OCI-LY7 (cell line): ENCODE data around the gene SLC1A4. TPM values are rescaled to one million over a fixed set of nuclear protein-coding genes. Genes with fewer than 3 reads are reported as not detected.

Experiments used
- BruUV-seq: library from RNA; stranded (reverse); fragments of 400-500 nt; replicated peaks from 2 replicates; lab custom pipeline; 2021; lab: Mats Ljungman, UMichigan
- CTCF ChIA-PET: fragments of 300-600 bp; sonication (Branson Sonifier 250); formaldehyde crosslinking; loops from one replicate; lab custom pipeline; 2022; ENCODE audit warnings: antibody characterized with exemption; ENCODE audit not compliant: unreplicated experiment; lab: Charles Lee
- POLR2A ChIA-PET: fragments of 300-600 bp; sonication (Branson Sonifier 250); formaldehyde crosslinking; loops from one replicate; lab custom pipeline; 2022; ENCODE audit warnings: antibody characterized with exemption; lab: Charles Lee
- DNase-seq: peaks from one replicate; pipeline ENCODE4 v3.0.0-alpha.2; 2015; ENCODE audit warnings: low spot score
- H2AFZ ChIP-seq: fragments of 200-600 bp; sonication (generic), shearing (Covaris generic); 2 replicates; pipeline ENCODE4 v1.6.1; 2014; ENCODE audit warnings: mild to moderate bottlenecking, antibody characterized with exemption, low read length, moderate library complexity
- H3K27ac ChIP-seq: fragments of 200-600 bp; sonication (generic); 2 replicates; pipeline ENCODE4 v1.5.1; 2014; ENCODE audit warnings: mixed run types, low read depth, mild to moderate bottlenecking, moderate library complexity, low read length, inconsistent platforms; ENCODE audit not compliant: poor library complexity, severe bottlenecking
- H3K36me3 ChIP-seq: fragments of 200-600 bp; sonication (generic); 2 replicates; pipeline ENCODE4 v1.6.1; 2014; ENCODE audit warnings: mild to moderate bottlenecking, antibody characterized with exemption, low read length, moderate library complexity, mixed read lengths; ENCODE audit not compliant: insufficient read depth
- H3K4me1 ChIP-seq: fragments of 200-600 bp; sonication (generic); 2 replicates; pipeline ENCODE4 v1.5.1; 2014; ENCODE audit warnings: mild to moderate bottlenecking, low read length; ENCODE audit not compliant: insufficient read depth, poor library complexity, severe bottlenecking
- H3K4me2 ChIP-seq: fragments of 200-600 bp; sonication (generic); 2 replicates; pipeline ENCODE4 v1.6.1; 2014; ENCODE audit warnings: mild to moderate bottlenecking, low read length
- H3K4me3 ChIP-seq: fragments of 200-600 bp; sonication (generic); 2 replicates; pipeline ENCODE4 v1.5.1; 2014; ENCODE audit warnings: mild to moderate bottlenecking, low read depth, low read length; ENCODE audit not compliant: poor library complexity, severe bottlenecking
- H3K79me2 ChIP-seq: fragments of 200-600 bp; sonication (generic); 2 replicates; pipeline ENCODE4 v1.6.1; 2016; ENCODE audit warnings: low read depth, mild to moderate bottlenecking, low read length, moderate library complexity, mixed read lengths; ENCODE audit not compliant: insufficient read depth
- H3K9me2 ChIP-seq: fragments of 200-600 bp; sonication (generic); 2 replicates; pipeline ENCODE4 v1.6.1; 2016; ENCODE audit warnings: mild to moderate bottlenecking, low read length, mixed read lengths; ENCODE audit not compliant: insufficient read depth
- H3K9me3 ChIP-seq: fragments of 200-600 bp; sonication (generic); 2 replicates; pipeline ENCODE4 v1.6.1; 2014; ENCODE audit warnings: mild to moderate bottlenecking, mixed run types, low read length, mixed read lengths
- H4K20me1 ChIP-seq: fragments of 200-600 bp; sonication (generic); 2 replicates; pipeline ENCODE4 v1.6.1; 2014; ENCODE audit warnings: mild to moderate bottlenecking, antibody characterized with exemption, low read length, moderate library complexity, mixed read lengths; ENCODE audit not compliant: insufficient read depth
- CTCF ChIP-seq: fragments of 200-600 bp; sonication (generic); conservative IDR thresholded peaks from 2 replicates; pipeline ENCODE4 v1.5.1; 2014; ENCODE audit warnings: mild to moderate bottlenecking, antibody characterized with exemption, low read length, moderate library complexity, mixed read lengths
- EZH2phosphoT487 ChIP-seq: fragments of 200-600 bp; sonication (generic); IDR thresholded peaks from 2 replicates; pipeline ENCODE4 v1.6.1; 2018; ENCODE audit warnings: low read depth, borderline replicate concordance, mild to moderate bottlenecking, mixed run types, antibody characterized with exemption, low read length, moderate library complexity, mixed read lengths
- intact Hi-C: fragments of 100-400 bp; cut with micrococcal nuclease; formaldehyde crosslinking; loops from one replicate; pipeline ENCODE4 v1.10.0; 2022; ENCODE audit not compliant: unreplicated experiment
- small RNA-seq: library from RNA; depleted of rRNA; stranded (forward); fragments of <200 nt; gene quantifications from one replicate; pipeline ENCODE3, GENCODE V24; 2014
- total RNA-seq, 2 experiments: library from RNA; depleted of rRNA in 1 of 2; stranded (reverse); fragments of >200 nt in 1 of 2; shearing (Covaris generic) in 1 of 2; gene quantifications; 2 replicates each; pipeline ENCODE4 v1.2.3, GENCODE V29; 2014 to 2022

Gene SLC1A4
- total RNA-seq, 2 experiments from 2014 or later: 17.2 to 31.1 TPM

GRCh38 chr2:65071499-65072180, 82.4 kb downstream of the SLC1A4 start:
- intact Hi-C loops: loop anchor here (5.0 kb wide), 1 partner anchor 156 kb away; the partner anchor contains the start of gene ACTR2
- Histone ChIP-seq H3K4me2 (peak overlapping the region; percentile 64), H4K20me1 (no peaks in the 10 kb centered on the region), H3K27ac (peak overlapping the region; percentile 83), H3K79me2 (no peaks in the 10 kb centered on the region), H3K4me3 (no peak overlapping the region), H3K9me2 (no peaks in the 10 kb centered on the region), H3K4me1 (peaks cover 83% of the 10 kb centered on the region), H2AFZ (no peak overlapping the region), H3K36me3 (peaks cover 43% of the 10 kb centered on the region), H3K9me3 (no peaks in the 10 kb centered on the region)
- BruUV-seq: no TSS peak
- POLR2A ChIA-PET: interaction anchor here (0.6 to 3.4 kb wide), 12 partner anchors 10 to 245 kb away, joined by 3 to 18 read pairs (median 3); partner anchors contain the start of genes CEP68 and RAB1A
- DNase-seq: peak; percentile 47
- CTCF ChIA-PET: interaction anchor here (0.9 to 2.8 kb wide), 2 partner anchors 58 to 97 kb away, joined by 3 to 18 read pairs; partner anchors contain the start of gene RAB1A
- TF ChIP-seq CTCF (peak; percentile 59), EZH2phosphoT487 (no peak)

DNA sequence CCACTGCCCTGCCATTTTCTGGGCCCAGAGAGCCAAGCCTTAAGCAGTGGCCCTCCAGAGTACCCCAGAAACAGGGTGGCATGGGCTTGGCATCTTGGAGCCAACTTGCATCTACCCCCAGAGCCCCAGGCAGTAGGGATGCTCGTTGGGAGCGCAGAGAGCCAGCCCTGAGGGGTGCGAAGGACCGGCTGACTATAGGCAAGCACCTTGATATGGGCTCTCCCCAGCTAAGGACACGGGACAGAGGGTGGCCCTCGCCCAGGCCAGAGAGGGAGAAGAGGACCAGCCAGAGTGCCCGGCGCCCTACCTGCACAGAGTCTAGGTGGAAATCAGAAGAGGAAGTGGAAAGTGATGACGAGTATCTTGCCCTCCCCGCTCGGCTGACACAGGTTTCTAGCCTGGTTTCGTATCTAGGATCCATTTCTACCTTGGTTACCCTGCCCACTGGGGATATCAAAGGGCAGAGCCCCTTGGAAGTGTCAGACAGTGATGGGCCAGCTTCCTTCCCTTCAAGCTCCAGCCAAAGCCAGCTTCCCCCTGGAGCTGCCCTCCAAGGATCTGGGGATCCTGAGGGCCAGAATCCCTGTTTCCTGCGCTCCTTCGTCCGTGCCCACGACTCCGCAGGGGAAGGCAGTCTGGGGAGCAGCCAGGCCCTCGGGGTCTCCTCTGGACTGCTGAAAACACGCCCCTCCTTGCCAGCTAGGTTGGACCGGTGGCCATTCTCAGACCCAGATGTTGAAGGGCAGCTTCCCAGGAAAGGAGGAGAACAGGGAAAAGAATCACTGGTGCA, 83.2 kb downstream of the SLC1A4 start:
- H3K4me2 ChIP-seq: peak overlapping the region; percentile 64
- CTCF ChIA-PET: interaction anchor here (2.8 kb wide), 1 partner anchor 96 kb away, joined by 18 read pairs; no protein-coding TSS in a partner anchor
- H4K20me1 ChIP-seq: no peaks in the 10 kb centered on the region
- intact Hi-C loops: loop anchor here (5.0 kb wide), 1 partner anchor 155 kb away; the partner anchor contains the start of gene ACTR2
- no peaks in the 10 kb centered on the region for H3K79me2 ChIP-seq
- H3K36me3 ChIP-seq: peaks cover 46% of the 10 kb centered on the region
- peak; percentile 50 for DNase-seq
- no peaks in the 10 kb centered on the region for H3K9me3 ChIP-seq
- no peak overlapping the region for H2AFZ ChIP-seq
- POLR2A ChIA-PET: interaction anchor here (0.6 to 3.4 kb wide), 5 partner anchors 13 to 56 kb away, joined by 3 to 12 read pairs (median 3); no protein-coding TSS in a partner anchor
- no peak overlapping the region for H3K4me3 ChIP-seq
- no peaks in the 10 kb centered on the region for H3K9me2 ChIP-seq
- no TSS peak for BruUV-seq
- peak overlapping the region; percentile 83 for H3K27ac ChIP-seq
- TF ChIP-seq EZH2phosphoT487: no peak
- no peak for TF ChIP-seq CTCF
- peaks cover 88% of the 10 kb centered on the region for H3K4me1 ChIP-seq

Small RNA genes lying within 50 kb of the gene (small RNA-seq; reads per million reads assigned to genes)
- gene RNU6-548P: not detected

Other genes starting within 250 kb of the SLC1A4 start
- gene CEP68, start 67.0 kb downstream of the SLC1A4 start, total RNA-seq (2014; rRNA removed; shearing (Covaris generic)): 7.3 and 8.7 TPM in 2 replicates
- 17.1 and 21.7 TPM in 2 replicates for gene CEP68, start 67.0 kb downstream of the SLC1A4 start, total RNA-seq (2022)
- gene RAB1A, start 140.7 kb downstream of the SLC1A4 start, total RNA-seq (2014; rRNA removed; shearing (Covaris generic)): 37.3 and 39.7 TPM in 2 replicates
- 72.7 and 75.4 TPM in 2 replicates for gene RAB1A, start 140.7 kb downstream of the SLC1A4 start, total RNA-seq (2022)
- gene ACTR2, start 238.4 kb downstream of the SLC1A4 start, total RNA-seq (2014; rRNA removed; shearing (Covaris generic)): 69.0 and 79.6 TPM in 2 replicates
- 412 and 431 TPM in 2 replicates for gene ACTR2, start 238.4 kb downstream of the SLC1A4 start, total RNA-seq (2022)